ENCODE results near the gene SACM1L.

DNA sequence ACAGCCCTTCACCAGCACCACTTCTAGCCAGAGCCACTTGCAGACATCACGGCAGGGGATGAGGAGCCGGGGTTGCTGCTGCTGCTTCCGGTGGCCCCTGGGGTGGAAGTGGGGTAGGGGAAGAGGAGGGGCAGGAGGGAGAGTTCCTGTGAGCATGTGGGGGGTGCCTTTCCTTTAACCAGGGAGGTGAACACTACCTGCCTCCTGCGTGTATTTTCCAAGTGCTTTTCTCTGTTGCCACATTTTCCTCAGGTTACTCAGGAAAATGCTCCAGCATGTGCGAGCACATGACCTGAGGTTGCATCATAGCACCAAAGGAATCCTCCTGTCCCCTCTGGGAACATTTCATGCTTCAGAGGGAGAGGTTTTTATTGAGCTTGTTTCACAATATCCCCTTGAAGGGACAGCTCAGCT, 12.2 kb upstream of the SACM1L start:
- no peak for TF ChIP-seq TAF1 (IDR thresholded peaks at IDR 0.05; ENCODE audit: borderline replicate concordance, insufficient read depth, low read length)
- TF ChIP-seq, protein P1, sequence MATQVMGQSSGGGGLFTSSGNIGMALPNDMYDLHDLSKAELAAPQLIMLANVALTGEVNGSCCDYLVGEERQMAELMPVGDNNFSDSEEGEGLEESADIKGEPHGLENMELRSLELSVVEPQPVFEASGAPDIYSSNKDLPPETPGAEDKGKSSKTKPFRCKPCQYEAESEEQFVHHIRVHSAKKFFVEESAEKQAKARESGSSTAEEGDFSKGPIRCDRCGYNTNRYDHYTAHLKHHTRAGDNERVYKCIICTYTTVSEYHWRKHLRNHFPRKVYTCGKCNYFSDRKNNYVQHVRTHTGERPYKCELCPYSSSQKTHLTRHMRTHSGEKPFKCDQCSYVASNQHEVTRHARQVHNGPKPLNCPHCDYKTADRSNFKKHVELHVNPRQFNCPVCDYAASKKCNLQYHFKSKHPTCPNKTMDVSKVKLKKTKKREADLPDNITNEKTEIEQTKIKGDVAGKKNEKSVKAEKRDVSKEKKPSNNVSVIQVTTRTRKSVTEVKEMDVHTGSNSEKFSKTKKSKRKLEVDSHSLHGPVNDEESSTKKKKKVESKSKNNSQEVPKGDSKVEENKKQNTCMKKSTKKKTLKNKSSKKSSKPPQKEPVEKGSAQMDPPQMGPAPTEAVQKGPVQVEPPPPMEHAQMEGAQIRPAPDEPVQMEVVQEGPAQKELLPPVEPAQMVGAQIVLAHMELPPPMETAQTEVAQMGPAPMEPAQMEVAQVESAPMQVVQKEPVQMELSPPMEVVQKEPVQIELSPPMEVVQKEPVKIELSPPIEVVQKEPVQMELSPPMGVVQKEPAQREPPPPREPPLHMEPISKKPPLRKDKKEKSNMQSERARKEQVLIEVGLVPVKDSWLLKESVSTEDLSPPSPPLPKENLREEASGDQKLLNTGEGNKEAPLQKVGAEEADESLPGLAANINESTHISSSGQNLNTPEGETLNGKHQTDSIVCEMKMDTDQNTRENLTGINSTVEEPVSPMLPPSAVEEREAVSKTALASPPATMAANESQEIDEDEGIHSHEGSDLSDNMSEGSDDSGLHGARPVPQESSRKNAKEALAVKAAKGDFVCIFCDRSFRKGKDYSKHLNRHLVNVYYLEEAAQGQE (IDR thresholded peaks at IDR 0.05; ENCODE audit: insufficient read depth in 1 of 2, low read depth in 2 of 2, low read length in 2 of 2): no peak

Measured in PFSK-1 (cell line).